Neural progenitor cell (in vitro differentiated cells): ENCODE results near the gene TMC4.

ENCODE experiments used
- EZH2 ChIP-seq: fragments of 200-600 bp; sonication (generic); IDR thresholded peaks from 2 replicates; pipeline ENCODE4 v1.6.1; 2017; ENCODE audit warnings: antibody characterized with exemption, mild to moderate bottlenecking, moderate library complexity
- EZH2phosphoT487 ChIP-seq: fragments of 200-600 bp; sonication (generic); IDR thresholded peaks from 2 replicates; pipeline ENCODE4 v1.6.1; 2017; ENCODE audit warnings: antibody characterized with exemption
- TF ChIP-seq, protein P1 (sequence below): fragments of 200-600 bp; sonication (generic); IDR thresholded peaks from 2 replicates; pipeline ENCODE4 v1.5.1; 2017; ENCODE audit warnings: antibody characterized with exemption, mild to moderate bottlenecking

DNA sequence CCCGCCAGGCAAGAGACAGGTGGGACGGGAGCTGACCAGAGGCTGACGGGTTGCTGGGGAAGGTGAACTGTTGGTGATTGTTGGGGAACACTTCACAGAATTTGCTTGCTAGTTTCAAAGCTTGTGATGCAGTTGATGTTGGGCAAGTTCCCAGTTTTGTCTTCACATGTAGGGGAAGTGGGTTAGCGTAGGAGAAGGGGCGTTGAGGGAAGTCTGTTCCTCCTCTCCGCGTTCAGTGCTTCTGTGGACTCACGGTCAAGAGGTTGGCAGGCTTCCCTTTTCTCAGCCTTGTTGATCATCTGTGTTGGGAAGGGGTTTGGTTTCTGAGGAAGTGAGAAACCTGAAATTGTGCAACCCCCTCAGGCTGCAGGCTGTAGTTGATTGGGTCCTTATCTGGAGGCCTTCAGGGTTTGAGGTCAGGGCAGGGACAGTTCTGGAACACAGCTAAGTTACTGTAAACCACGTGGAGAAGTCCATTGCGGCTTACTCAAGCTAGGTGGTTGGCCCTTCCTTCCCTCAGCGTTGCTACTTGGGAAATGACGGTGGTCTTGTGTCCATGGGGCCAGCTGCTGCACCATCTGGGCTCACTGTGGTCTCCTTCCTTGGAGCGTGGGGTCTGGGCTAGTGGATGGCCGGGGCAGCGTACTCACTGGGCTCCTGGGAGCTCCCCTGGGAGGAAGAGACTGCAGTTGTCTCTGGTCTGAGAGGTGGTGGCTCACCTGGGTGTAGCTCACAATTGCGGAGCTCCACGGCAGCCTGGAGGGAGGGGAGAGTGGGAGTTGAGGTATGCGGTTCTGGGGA is 35.2 kb upstream of the TMC4 start:
- TF ChIP-seq, protein P1, sequence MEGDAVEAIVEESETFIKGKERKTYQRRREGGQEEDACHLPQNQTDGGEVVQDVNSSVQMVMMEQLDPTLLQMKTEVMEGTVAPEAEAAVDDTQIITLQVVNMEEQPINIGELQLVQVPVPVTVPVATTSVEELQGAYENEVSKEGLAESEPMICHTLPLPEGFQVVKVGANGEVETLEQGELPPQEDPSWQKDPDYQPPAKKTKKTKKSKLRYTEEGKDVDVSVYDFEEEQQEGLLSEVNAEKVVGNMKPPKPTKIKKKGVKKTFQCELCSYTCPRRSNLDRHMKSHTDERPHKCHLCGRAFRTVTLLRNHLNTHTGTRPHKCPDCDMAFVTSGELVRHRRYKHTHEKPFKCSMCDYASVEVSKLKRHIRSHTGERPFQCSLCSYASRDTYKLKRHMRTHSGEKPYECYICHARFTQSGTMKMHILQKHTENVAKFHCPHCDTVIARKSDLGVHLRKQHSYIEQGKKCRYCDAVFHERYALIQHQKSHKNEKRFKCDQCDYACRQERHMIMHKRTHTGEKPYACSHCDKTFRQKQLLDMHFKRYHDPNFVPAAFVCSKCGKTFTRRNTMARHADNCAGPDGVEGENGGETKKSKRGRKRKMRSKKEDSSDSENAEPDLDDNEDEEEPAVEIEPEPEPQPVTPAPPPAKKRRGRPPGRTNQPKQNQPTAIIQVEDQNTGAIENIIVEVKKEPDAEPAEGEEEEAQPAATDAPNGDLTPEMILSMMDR = no peak
- TF ChIP-seq EZH2 (no peak), EZH2phosphoT487 (no peak)
